ENCODE data around the gene CD74. TPM values are rescaled to one million over a fixed set of nuclear protein-coding genes. Genes with fewer than 3 reads are reported as not detected.
"Not testable (repeated sequence)": the region's sequence is repeated elsewhere in the genome, so short reads cannot be mapped to it uniquely, and the experiment has no call there.

The CD74 gene
- total and polyA plus RNA-seq, 9 donors: 50.2 to 104 (median 74.7) TPM

- WGBS (ENCODE audit: insufficient coverage): no CpG with 5 or more reads among the region's 8 CpGs
- DNase-seq; H3K4me3 ChIP-seq (ENCODE audit: low read length); H3K36me3 ChIP-seq (ENCODE audit: control insufficient read depth, insufficient read depth, low read length); H3K27me3 ChIP-seq (ENCODE audit: control insufficient read depth, insufficient read depth, low read length); H3K4me1 ChIP-seq (ENCODE audit: control insufficient read depth, insufficient read depth, low read length); H3K9me3 ChIP-seq (replicated peaks; ENCODE audit: control insufficient read depth, low read depth, low read length); H3K27ac ChIP-seq (ENCODE audit: low read length): not testable (repeated sequence)
Measured at GRCh38 chr5:150454027-150454426, 41.3 kb upstream of the CD74 start.

GRCh38 chr5:150452914-150453313 is 40.2 kb upstream of the CD74 start:
- Histone ChIP-seq H3K4me1 (ENCODE audit: control insufficient read depth, insufficient read depth, low read length) (peaks cover 8% of the 10 kb centered on the region), H3K9me3 (replicated peaks; ENCODE audit: control insufficient read depth, low read depth, low read length) (peaks cover 5% of the 10 kb centered on the region), H3K27me3 (ENCODE audit: control insufficient read depth, insufficient read depth, low read length) (no peaks in the 10 kb centered on the region), H3K4me3 (ENCODE audit: low read length) (no peak overlapping the region), H3K36me3 (ENCODE audit: control insufficient read depth, insufficient read depth, low read length) (peaks cover 4% of the 10 kb centered on the region), H3K27ac (ENCODE audit: low read length) (no peak overlapping the region)
- no peak for DNase-seq
- no CpG with 5 or more reads among the region's 4 CpGs for WGBS (ENCODE audit: insufficient coverage)

GRCh38 chr5:150451594-150451993 is 38.9 kb upstream of the CD74 start:
- no peak overlapping the region for H3K27ac ChIP-seq (ENCODE audit: low read length)
- no peak for DNase-seq
- no CpG with 5 or more reads among the region's 1 CpG for WGBS (ENCODE audit: insufficient coverage)

GRCh38 chr5:150449517-150450339 is 37.0 kb upstream of the CD74 start, which contains the start of gene RPS14:
RPS14 (minus strand) TSS chr5:150449739; CDS start chr5:150447733, 2,006 bp downstream.
- peaks cover 36% of the 10 kb centered on the region for H3K36me3 ChIP-seq (ENCODE audit: control insufficient read depth, insufficient read depth, low read length)
- H3K4me1 ChIP-seq (ENCODE audit: control insufficient read depth, insufficient read depth, low read length): peaks cover 15% of the 10 kb centered on the region
- no peaks in the 10 kb centered on the region for H3K27me3 ChIP-seq (ENCODE audit: control insufficient read depth, insufficient read depth, low read length)
- 0% methylated on average over 24 of the region's 58 CpGs for WGBS (ENCODE audit: insufficient coverage)
- H3K4me3 ChIP-seq (ENCODE audit: low read length): peak within 1 kb of the TSS; percentile 98
- H3K27ac ChIP-seq (ENCODE audit: low read length): peak within 1 kb of the TSS; percentile 98
- peak; percentile 98 for DNase-seq
- peaks cover 5% of the 10 kb centered on the region for H3K9me3 ChIP-seq (replicated peaks; ENCODE audit: control insufficient read depth, low read depth, low read length)

More at GRCh38 chr5:150451594-150451993, 38.9 kb upstream of the CD74 start:
- Histone ChIP-seq H3K4me3 (ENCODE audit: low read length) (no peak overlapping the region), H3K9me3 (replicated peaks; ENCODE audit: control insufficient read depth, low read depth, low read length) (peaks cover 5% of the 10 kb centered on the region), H3K36me3 (ENCODE audit: control insufficient read depth, insufficient read depth, low read length) (peaks cover 17% of the 10 kb centered on the region), H3K27me3 (ENCODE audit: control insufficient read depth, insufficient read depth, low read length) (no peaks in the 10 kb centered on the region), H3K4me1 (ENCODE audit: control insufficient read depth, insufficient read depth, low read length) (peaks cover 15% of the 10 kb centered on the region)

GRCh38 chr5:150448952-150449516 is 36.3 kb upstream of the CD74 start:
- peaks cover 15% of the 10 kb centered on the region for H3K4me1 ChIP-seq (ENCODE audit: control insufficient read depth, insufficient read depth, low read length)
- peaks cover 42% of the 10 kb centered on the region for H3K36me3 ChIP-seq (ENCODE audit: control insufficient read depth, insufficient read depth, low read length)
- no peak for DNase-seq
- no peaks in the 10 kb centered on the region for H3K27me3 ChIP-seq (ENCODE audit: control insufficient read depth, insufficient read depth, low read length)
- peaks cover 5% of the 10 kb centered on the region for H3K9me3 ChIP-seq (replicated peaks; ENCODE audit: control insufficient read depth, low read depth, low read length)
- WGBS (ENCODE audit: insufficient coverage): 0% methylated on average over 29 of the region's 31 CpGs
- H3K4me3 ChIP-seq (ENCODE audit: low read length): peak overlapping the region; percentile 98
- peak overlapping the region; percentile 98 for H3K27ac ChIP-seq (ENCODE audit: low read length)

GRCh38 chr5:150448334-150448733 is 35.6 kb upstream of the CD74 start:
- H3K27me3 ChIP-seq (ENCODE audit: control insufficient read depth, insufficient read depth, low read length): no peaks in the 10 kb centered on the region
- H3K4me3 ChIP-seq (ENCODE audit: low read length): peak overlapping the region; percentile 98
- H3K36me3 ChIP-seq (ENCODE audit: control insufficient read depth, insufficient read depth, low read length): peaks cover 49% of the 10 kb centered on the region
- peaks cover 5% of the 10 kb centered on the region for H3K9me3 ChIP-seq (replicated peaks; ENCODE audit: control insufficient read depth, low read depth, low read length)
- no CpG with 5 or more reads among the region's 4 CpGs for WGBS (ENCODE audit: insufficient coverage)
- H3K27ac ChIP-seq (ENCODE audit: low read length): peak overlapping the region; percentile 98
- H3K4me1 ChIP-seq (ENCODE audit: control insufficient read depth, insufficient read depth, low read length): peaks cover 15% of the 10 kb centered on the region
- no peak for DNase-seq

- Histone ChIP-seq H3K27ac (ENCODE audit: low read length) (no peak overlapping the region), H3K36me3 (ENCODE audit: control insufficient read depth, insufficient read depth, low read length) (peaks cover 50% of the 10 kb centered on the region), H3K27me3 (ENCODE audit: control insufficient read depth, insufficient read depth, low read length) (no peaks in the 10 kb centered on the region), H3K4me3 (ENCODE audit: low read length) (no peak overlapping the region), H3K9me3 (replicated peaks; ENCODE audit: control insufficient read depth, low read depth, low read length) (peaks cover 5% of the 10 kb centered on the region), H3K4me1 (ENCODE audit: control insufficient read depth, insufficient read depth, low read length) (peaks cover 18% of the 10 kb centered on the region)
- DNase-seq: no peak
- 100% methylated on average over 1 of the region's 6 CpGs for WGBS (ENCODE audit: insufficient coverage)
Measured at GRCh38 chr5:150447188-150447587, 34.5 kb upstream of the CD74 start.

- H3K9me3 ChIP-seq (replicated peaks; ENCODE audit: control insufficient read depth, low read depth, low read length): peaks cover 5% of the 10 kb centered on the region
- no peak for DNase-seq
- H3K27ac ChIP-seq (ENCODE audit: low read length): no peak overlapping the region
- 100% methylated on average over 5 of the region's 6 CpGs for WGBS (ENCODE audit: insufficient coverage)
- H3K4me1 ChIP-seq (ENCODE audit: control insufficient read depth, insufficient read depth, low read length): peaks cover 23% of the 10 kb centered on the region
- no peaks in the 10 kb centered on the region for H3K27me3 ChIP-seq (ENCODE audit: control insufficient read depth, insufficient read depth, low read length)
- no peak overlapping the region for H3K4me3 ChIP-seq (ENCODE audit: low read length)
- peaks cover 53% of the 10 kb centered on the region for H3K36me3 ChIP-seq (ENCODE audit: control insufficient read depth, insufficient read depth, low read length)
Measured at GRCh38 chr5:150446583-150446982, 33.9 kb upstream of the CD74 start.

- Histone ChIP-seq H3K4me1 (ENCODE audit: control insufficient read depth, insufficient read depth, low read length) (peaks cover 23% of the 10 kb centered on the region), H3K27me3 (ENCODE audit: control insufficient read depth, insufficient read depth, low read length) (no peaks in the 10 kb centered on the region), H3K9me3 (replicated peaks; ENCODE audit: control insufficient read depth, low read depth, low read length) (peaks cover 5% of the 10 kb centered on the region), H3K27ac (ENCODE audit: low read length) (no peak overlapping the region), H3K36me3 (ENCODE audit: control insufficient read depth, insufficient read depth, low read length) (peaks cover 54% of the 10 kb centered on the region), H3K4me3 (ENCODE audit: low read length) (no peak overlapping the region)
- 86% methylated on average over 2 of the region's 2 CpGs for WGBS (ENCODE audit: insufficient coverage)
- no peak for DNase-seq
Measured at GRCh38 chr5:150446088-150446487, 33.4 kb upstream of the CD74 start.

GRCh38 chr5:150444770-150445169 is 32.1 kb upstream of the CD74 start:
- Histone ChIP-seq H3K9me3 (replicated peaks; ENCODE audit: control insufficient read depth, low read depth, low read length) (no peaks in the 10 kb centered on the region), H3K27me3 (ENCODE audit: control insufficient read depth, insufficient read depth, low read length) (no peaks in the 10 kb centered on the region), H3K27ac (ENCODE audit: low read length) (no peak overlapping the region), H3K4me3 (ENCODE audit: low read length) (no peak overlapping the region), H3K4me1 (ENCODE audit: control insufficient read depth, insufficient read depth, low read length) (peaks cover 23% of the 10 kb centered on the region), H3K36me3 (ENCODE audit: control insufficient read depth, insufficient read depth, low read length) (peaks cover 57% of the 10 kb centered on the region)
- no peak for DNase-seq
- 80% methylated on average over 4 of the region's 9 CpGs for WGBS (ENCODE audit: insufficient coverage)
